Hematopoietic multipotent progenitor cell treated with erythropoietin and hydrocortisone succinate and interleukin-3 and kit ligand, for 15 days (in vitro differentiated cells): ENCODE results near the gene OR51G2.

Experiments
- DNase-seq: peaks from one replicate; pipeline ENCODE4 v3.0.0-alpha.2; 2015; ENCODE audit warnings: low spot score

OR51G2 gene

GRCh38 chr11:4863876-4864275 is 55.3 kb downstream of the OR51G2 start:
- no peak for DNase-seq
